ENCODE measurements around the gene SF3A2.

SF3A2 gene

DNA sequence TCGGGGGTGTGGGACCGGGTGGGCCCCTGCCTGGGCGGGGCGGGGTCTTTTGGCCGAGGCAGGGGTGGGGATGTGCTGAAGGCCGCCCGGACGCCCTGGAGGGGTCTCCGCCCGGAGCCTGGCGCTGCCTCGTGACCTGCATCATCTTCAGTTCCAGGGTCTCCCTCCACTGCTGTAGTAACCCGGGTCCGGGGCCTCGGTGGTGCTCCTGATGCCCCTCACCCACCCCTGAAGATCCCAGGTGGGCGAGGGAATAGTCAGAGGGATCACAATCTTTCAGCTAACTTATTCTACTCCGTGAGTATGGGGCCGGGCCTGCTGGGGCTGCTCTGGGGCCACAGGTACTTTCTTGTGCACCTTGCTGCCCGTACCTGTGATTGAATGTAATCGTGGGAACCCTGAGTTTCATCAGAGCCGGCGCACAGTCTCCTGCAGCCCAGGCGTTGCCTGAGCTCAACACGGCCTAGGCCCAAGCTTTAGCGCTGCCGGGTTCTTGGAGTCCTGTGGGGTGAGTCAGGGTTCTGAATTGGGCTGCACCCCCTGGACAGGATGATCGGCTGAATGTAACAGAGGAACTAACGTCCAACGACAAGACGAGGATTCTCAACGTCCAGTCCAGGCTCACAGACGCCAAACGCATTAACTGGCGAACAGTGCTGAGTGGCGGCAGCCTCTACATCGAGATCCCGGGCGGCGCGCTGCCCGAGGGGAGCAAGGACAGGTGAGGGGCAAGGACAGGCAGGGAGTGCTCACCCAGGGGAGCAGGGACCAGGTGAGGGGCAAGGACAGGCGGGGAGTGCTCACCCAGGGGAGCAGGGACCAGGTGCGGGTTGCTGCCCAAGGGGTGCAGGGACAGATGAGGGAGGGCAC, 34.8 kb downstream of the SF3A2 start:
- peak overlapping the region; percentile 73 for H3K4me3 ChIP-seq (ENCODE audit: low read depth, low read length)

DNA sequence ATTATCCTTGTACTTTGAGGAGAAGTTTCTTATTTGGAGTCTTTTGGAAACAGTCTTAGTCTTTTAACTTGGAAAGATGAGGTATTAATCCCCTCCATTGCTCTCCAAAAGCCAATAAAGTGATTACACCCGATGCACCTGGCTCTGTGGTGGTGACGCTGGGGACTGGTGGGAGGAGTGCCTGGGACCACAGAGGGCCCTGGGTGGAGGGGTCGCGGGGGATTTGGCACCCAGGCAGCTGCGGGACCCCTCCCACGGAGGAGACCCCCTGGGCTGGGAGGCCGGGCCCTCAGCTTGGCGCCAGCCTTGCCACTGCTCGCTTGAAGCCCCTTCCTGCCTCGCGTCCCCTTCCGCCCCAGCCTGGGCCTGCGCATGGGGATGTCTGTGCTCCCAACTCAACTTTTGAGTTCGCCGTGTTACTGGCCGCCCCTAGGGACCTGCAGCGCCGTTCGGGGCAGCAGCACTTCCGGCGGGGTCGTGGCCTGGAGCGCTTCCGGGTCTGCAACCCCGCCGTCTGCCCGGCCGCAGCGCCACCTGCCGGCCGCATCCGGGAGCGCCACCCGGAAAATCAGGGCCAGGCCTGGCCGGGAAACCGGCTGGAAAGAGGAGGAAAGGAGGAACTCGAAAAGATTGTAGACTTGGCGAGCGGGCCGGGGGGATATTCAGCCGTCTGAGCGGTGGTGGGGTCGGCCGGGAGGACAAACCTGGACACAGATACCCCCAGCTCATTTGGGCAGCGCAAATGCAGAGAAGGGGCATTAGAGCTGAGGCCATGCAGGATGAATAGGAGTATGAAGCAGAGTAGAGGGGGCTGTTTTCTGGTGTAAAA, 36.9 kb downstream of the SF3A2 start:
- peak; percentile 92 for DNase-seq (ENCODE audit: low read depth)
- TF ChIP-seq, protein P1, sequence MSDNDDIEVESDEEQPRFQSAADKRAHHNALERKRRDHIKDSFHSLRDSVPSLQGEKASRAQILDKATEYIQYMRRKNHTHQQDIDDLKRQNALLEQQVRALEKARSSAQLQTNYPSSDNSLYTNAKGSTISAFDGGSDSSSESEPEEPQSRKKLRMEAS (IDR thresholded peaks at IDR 0.05; ENCODE audit: low read depth, low read length) = no peak; the same call in 1 of the 2 replicates
- TF ChIP-seq POLR2A (IDR thresholded peaks at IDR 0.05; ENCODE audit: extremely low read depth, insufficient read length) = peak; percentile 32
- 0 out of 2 replicates have a peak, but pooled peaks have one; percentile 31 for TF ChIP-seq MYC (IDR thresholded peaks at IDR 0.05; ENCODE audit: low read depth, low read length)
- TF ChIP-seq, protein P2, sequence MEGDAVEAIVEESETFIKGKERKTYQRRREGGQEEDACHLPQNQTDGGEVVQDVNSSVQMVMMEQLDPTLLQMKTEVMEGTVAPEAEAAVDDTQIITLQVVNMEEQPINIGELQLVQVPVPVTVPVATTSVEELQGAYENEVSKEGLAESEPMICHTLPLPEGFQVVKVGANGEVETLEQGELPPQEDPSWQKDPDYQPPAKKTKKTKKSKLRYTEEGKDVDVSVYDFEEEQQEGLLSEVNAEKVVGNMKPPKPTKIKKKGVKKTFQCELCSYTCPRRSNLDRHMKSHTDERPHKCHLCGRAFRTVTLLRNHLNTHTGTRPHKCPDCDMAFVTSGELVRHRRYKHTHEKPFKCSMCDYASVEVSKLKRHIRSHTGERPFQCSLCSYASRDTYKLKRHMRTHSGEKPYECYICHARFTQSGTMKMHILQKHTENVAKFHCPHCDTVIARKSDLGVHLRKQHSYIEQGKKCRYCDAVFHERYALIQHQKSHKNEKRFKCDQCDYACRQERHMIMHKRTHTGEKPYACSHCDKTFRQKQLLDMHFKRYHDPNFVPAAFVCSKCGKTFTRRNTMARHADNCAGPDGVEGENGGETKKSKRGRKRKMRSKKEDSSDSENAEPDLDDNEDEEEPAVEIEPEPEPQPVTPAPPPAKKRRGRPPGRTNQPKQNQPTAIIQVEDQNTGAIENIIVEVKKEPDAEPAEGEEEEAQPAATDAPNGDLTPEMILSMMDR (IDR thresholded peaks at IDR 0.05; ENCODE audit: low read depth, low read length) = peak; percentile 65
- H3K4me3 ChIP-seq (ENCODE audit: low read depth, low read length) = peak overlapping the region; percentile 65

More for the DNA sequence above, 34.8 kb downstream of the SF3A2 start:
- DNase-seq (ENCODE audit: low read depth) = peak; percentile 60
- TF ChIP-seq POLR2A (IDR thresholded peaks at IDR 0.05; ENCODE audit: extremely low read depth, insufficient read length) = no peak
- TF ChIP-seq, protein P2 (IDR thresholded peaks at IDR 0.05; ENCODE audit: low read depth, low read length) = no peak
- TF ChIP-seq, protein P1 (IDR thresholded peaks at IDR 0.05; ENCODE audit: low read depth, low read length) = no peak
- TF ChIP-seq MYC (IDR thresholded peaks at IDR 0.05; ENCODE audit: low read depth, low read length) = no peak

DNA sequence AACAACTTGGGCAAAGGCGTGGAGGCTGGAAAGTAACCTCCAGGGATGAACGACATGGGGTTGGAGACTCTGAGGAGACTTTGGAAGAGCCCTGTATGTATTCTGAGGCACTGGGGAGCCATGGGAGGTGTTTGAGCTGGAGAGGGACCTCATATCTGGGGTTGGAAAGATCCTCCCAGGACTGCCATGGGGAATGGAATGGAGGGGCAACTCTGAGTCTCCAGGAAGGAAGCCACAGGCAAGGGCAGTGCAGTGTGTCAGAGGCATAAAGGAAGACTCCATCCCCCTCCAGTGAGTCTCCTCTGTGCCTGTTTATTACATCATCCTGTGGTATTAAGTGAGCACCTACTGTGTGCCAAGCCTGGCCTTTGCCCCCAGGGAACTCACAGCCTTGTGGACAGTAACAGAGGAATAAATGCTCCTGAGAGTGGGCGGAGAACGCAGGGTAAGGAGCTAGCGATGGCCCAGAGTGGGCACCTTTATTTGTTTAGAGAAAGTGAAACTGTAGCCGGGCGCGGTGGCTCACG, 37.6 kb downstream of the SF3A2 start:
- TF ChIP-seq MYC (IDR thresholded peaks at IDR 0.05; ENCODE audit: low read depth, low read length) (no peak), POLR2A (IDR thresholded peaks at IDR 0.05; ENCODE audit: extremely low read depth, insufficient read length) (no peak)
- TF ChIP-seq, protein P2 (IDR thresholded peaks at IDR 0.05; ENCODE audit: low read depth, low read length) = no peak
- TF ChIP-seq, protein P1 (IDR thresholded peaks at IDR 0.05; ENCODE audit: low read depth, low read length) = no peak
- no peak for DNase-seq (ENCODE audit: low read depth)
- H3K4me3 ChIP-seq (ENCODE audit: low read depth, low read length) = peak overlapping the region; percentile 38

DNA sequence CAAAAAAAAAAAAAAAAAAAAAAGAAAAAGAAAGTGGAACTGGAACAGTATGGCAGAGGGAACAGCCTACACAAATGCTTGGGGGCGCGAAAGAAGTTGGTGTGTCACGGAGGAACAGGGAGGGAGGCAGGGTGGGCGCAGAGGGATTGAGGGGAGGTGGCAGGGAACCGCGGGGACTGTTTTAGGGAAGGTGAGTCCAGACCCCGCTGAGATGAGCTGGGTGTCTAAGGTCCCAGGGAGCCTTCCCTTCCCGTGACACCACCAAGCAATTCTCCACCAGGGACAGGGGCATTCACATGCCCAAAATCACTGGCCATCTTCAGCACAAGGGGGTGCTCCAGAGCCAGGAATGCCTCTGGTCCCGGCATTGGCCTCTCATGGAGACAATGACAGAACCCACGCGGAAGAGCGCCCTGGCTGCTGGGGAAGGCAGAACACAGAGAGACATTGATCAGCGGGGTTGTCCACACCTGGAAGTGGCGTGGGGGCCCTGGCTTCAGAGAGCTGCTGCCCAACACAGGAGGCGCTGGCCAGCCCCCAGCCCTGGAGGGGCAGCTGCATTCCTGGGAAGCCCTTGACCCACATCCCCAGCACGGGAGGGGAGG, 38.4 kb downstream of the SF3A2 start:
- DNase-seq (ENCODE audit: low read depth) = peak; percentile 73
- H3K4me3 ChIP-seq (ENCODE audit: low read depth, low read length) = no peak overlapping the region
- no peak for TF ChIP-seq POLR2A (IDR thresholded peaks at IDR 0.05; ENCODE audit: extremely low read depth, insufficient read length)
- TF ChIP-seq, protein P2 (IDR thresholded peaks at IDR 0.05; ENCODE audit: low read depth, low read length) = peak; percentile 17
- TF ChIP-seq, protein P1 (IDR thresholded peaks at IDR 0.05; ENCODE audit: low read depth, low read length) = peak; percentile 32; the same call in 1 of the 2 replicates
- no peak for TF ChIP-seq MYC (IDR thresholded peaks at IDR 0.05; ENCODE audit: low read depth, low read length)
